ENCODE measurements around the gene CCDC38. TPM values are rescaled to one million over a fixed set of nuclear protein-coding genes. Genes with fewer than 3 reads are reported as not detected.

CCDC38 gene
- total RNA-seq, 1 experiment from 2014 or later, result 0.35 TPM

- ChIA-PET POLR2A (ENCODE audit: unreplicated experiment) (no interaction called here), CTCF (no interaction called here)
- peaks cover 13% of the 10 kb centered on the region; the same call in 1 of the 2 replicates for H3F3A ChIP-seq (ENCODE audit: insufficient read depth, low read depth)
- no peaks in the 10 kb centered on the region for H4K20me1 ChIP-seq (ENCODE audit: insufficient read depth)
- no peaks in the 10 kb centered on the region for H3K36me3 ChIP-seq (ENCODE audit: low read depth)
- H3K4me2 ChIP-seq, result no peak overlapping the region
- intact Hi-C loops (cut with micrococcal nuclease; ENCODE audit: unreplicated experiment), result no loop called here
- H3K9me2 ChIP-seq (ENCODE audit: insufficient read depth), result no peaks in the 10 kb centered on the region
- TF ChIP-seq EZH2 (IDR thresholded peaks at IDR 0.05; ENCODE audit: low read depth), result no peak
- TF ChIP-seq CTCF (conservative IDR thresholded peaks at IDR 0.05), result no peak
- H2AFZ ChIP-seq, result no peak overlapping the region
- no TSS peak for BruUV-seq (replicated peaks)
- no peak overlapping the region for H3K4me3 ChIP-seq
- no peak for DNase-seq
- no peaks in the 10 kb centered on the region for H3K27me3 ChIP-seq (ENCODE audit: insufficient read depth, low read depth)
- H3K79me2 ChIP-seq (ENCODE audit: low read depth), result no peaks in the 10 kb centered on the region
- peaks cover 21% of the 10 kb centered on the region for H3K4me1 ChIP-seq (replicated peaks; ENCODE audit: insufficient read depth)
- H3K9me3 ChIP-seq (ENCODE audit: insufficient read depth, low read depth), result no peaks in the 10 kb centered on the region
- no peak overlapping the region for H3K27ac ChIP-seq
Measured at GRCh38 chr12:95834572-95834971, 107.8 kb downstream of the CCDC38 start.

- TF ChIP-seq CTCF (conservative IDR thresholded peaks at IDR 0.05) (no peak), EZH2 (IDR thresholded peaks at IDR 0.05; ENCODE audit: low read depth) (no peak)
- 0 out of 2 replicates have a peak, but pooled peaks cover 4% of the 10 kb centered on the region for H3F3A ChIP-seq (ENCODE audit: insufficient read depth, low read depth)
- H3K4me2 ChIP-seq, result no peak overlapping the region
- H3K4me1 ChIP-seq (replicated peaks; ENCODE audit: insufficient read depth), result peaks cover 2% of the 10 kb centered on the region; the same call in 1 of the 2 replicates
- H3K36me3 ChIP-seq (ENCODE audit: low read depth), result no peaks in the 10 kb centered on the region
- H3K9me3 ChIP-seq (ENCODE audit: insufficient read depth, low read depth), result no peaks in the 10 kb centered on the region
- no peak overlapping the region for H3K4me3 ChIP-seq
- no peaks in the 10 kb centered on the region; the same call in 1 of the 2 replicates for H4K20me1 ChIP-seq (ENCODE audit: insufficient read depth)
- CTCF ChIA-PET, result no interaction called here
- H3K27ac ChIP-seq, result no peak overlapping the region
- no peaks in the 10 kb centered on the region; the same call in 1 of the 2 replicates for H3K9me2 ChIP-seq (ENCODE audit: insufficient read depth)
- DNase-seq, result no peak
- no peaks in the 10 kb centered on the region for H3K27me3 ChIP-seq (ENCODE audit: insufficient read depth, low read depth)
- POLR2A ChIA-PET (ENCODE audit: unreplicated experiment), result no interaction called here
- no TSS peak for BruUV-seq (replicated peaks)
- no peak overlapping the region for H2AFZ ChIP-seq
- intact Hi-C loops (cut with micrococcal nuclease; ENCODE audit: unreplicated experiment), result no loop called here
- no peaks in the 10 kb centered on the region for H3K79me2 ChIP-seq (ENCODE audit: low read depth)
Measured at GRCh38 chr12:95830335-95831089, 111.9 kb downstream of the CCDC38 start.

- no peak for DNase-seq
- no peaks in the 10 kb centered on the region; the same call in 1 of the 2 replicates for H3K9me2 ChIP-seq (ENCODE audit: insufficient read depth)
- intact Hi-C loops (cut with micrococcal nuclease; ENCODE audit: unreplicated experiment), result no loop called here
- no peak overlapping the region for H3K4me3 ChIP-seq
- H4K20me1 ChIP-seq (ENCODE audit: insufficient read depth), result no peaks in the 10 kb centered on the region; the same call in 1 of the 2 replicates
- no peaks in the 10 kb centered on the region for H3K4me1 ChIP-seq (replicated peaks; ENCODE audit: insufficient read depth)
- TF ChIP-seq EZH2 (IDR thresholded peaks at IDR 0.05; ENCODE audit: low read depth) (no peak), CTCF (conservative IDR thresholded peaks at IDR 0.05) (no peak)
- no peak overlapping the region for H3K27ac ChIP-seq
- H3K79me2 ChIP-seq (ENCODE audit: low read depth), result no peaks in the 10 kb centered on the region
- H3K36me3 ChIP-seq (ENCODE audit: low read depth), result no peaks in the 10 kb centered on the region
- no peaks in the 10 kb centered on the region for H3K9me3 ChIP-seq (ENCODE audit: insufficient read depth, low read depth)
- H2AFZ ChIP-seq, result no peak overlapping the region
- H3K27me3 ChIP-seq (ENCODE audit: insufficient read depth, low read depth), result no peaks in the 10 kb centered on the region
- 0 out of 2 replicates have a peak, but pooled peaks cover 4% of the 10 kb centered on the region for H3F3A ChIP-seq (ENCODE audit: insufficient read depth, low read depth)
- ChIA-PET POLR2A (ENCODE audit: unreplicated experiment) (no interaction called here), CTCF (no interaction called here)
- BruUV-seq (replicated peaks), result no TSS peak
- no peak overlapping the region for H3K4me2 ChIP-seq
Measured at GRCh38 chr12:95829395-95829794, 113.0 kb downstream of the CCDC38 start.
